Transverse colon (tissue), 4 donors: ENCODE measurements around the gene PRKAR1A.

Experiments
- EP300 ChIP-seq: sonication (generic); formaldehyde crosslinking; IDR thresholded peaks from one replicate; pipeline ENCODE4 v1.6.1; 2017; ENCODE audit warnings: antibody characterized with exemption, low read depth
- POLR2AphosphoS5 ChIP-seq, 3 donors: sonication (generic); formaldehyde crosslinking; IDR thresholded peaks; one replicate each; pipeline ENCODE4 v1.6.1; 2016; ENCODE audit warnings: antibody characterized with exemption in 3 of 3
- TF ChIP-seq, protein P1 (sequence below), 5 experiments: fragments of 200-600 bp in 3 of 5; fragments of 450-650 bp in 2 of 5; sonication (generic) in 3 of 5; IDR thresholded peaks; 1 replicate in 2 of 5; 2 replicates in 3 of 5; pipeline ENCODE4 v1.5.1; 2016 to 2017; ENCODE audit warnings: antibody characterized with exemption in 5 of 5, inconsistent platforms in 3 of 5, mild to moderate bottlenecking in 2 of 5, moderate library complexity in 1 of 5

DNA sequence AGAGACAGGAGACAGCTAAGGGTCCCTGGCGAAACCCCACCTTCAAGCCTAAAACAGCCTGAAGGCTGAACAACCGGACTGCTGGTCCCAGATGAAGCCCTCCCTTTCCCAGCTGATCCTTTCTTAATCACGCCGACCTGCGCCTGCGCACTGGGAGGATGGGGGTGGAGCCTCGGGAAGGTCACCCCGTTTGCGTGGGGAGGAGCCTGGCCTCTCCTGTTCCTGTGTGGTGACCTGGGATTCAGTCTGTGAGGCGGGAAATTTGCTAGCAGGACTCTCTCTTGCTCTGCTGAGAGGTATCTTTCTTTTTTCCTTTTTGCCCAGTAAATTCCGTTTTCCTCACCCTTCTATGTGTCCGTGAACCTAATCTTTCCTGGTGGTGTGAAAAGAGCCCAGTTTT, 79.4 kb downstream of the PRKAR1A start:
- TF ChIP-seq, protein P1, sequence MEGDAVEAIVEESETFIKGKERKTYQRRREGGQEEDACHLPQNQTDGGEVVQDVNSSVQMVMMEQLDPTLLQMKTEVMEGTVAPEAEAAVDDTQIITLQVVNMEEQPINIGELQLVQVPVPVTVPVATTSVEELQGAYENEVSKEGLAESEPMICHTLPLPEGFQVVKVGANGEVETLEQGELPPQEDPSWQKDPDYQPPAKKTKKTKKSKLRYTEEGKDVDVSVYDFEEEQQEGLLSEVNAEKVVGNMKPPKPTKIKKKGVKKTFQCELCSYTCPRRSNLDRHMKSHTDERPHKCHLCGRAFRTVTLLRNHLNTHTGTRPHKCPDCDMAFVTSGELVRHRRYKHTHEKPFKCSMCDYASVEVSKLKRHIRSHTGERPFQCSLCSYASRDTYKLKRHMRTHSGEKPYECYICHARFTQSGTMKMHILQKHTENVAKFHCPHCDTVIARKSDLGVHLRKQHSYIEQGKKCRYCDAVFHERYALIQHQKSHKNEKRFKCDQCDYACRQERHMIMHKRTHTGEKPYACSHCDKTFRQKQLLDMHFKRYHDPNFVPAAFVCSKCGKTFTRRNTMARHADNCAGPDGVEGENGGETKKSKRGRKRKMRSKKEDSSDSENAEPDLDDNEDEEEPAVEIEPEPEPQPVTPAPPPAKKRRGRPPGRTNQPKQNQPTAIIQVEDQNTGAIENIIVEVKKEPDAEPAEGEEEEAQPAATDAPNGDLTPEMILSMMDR (IDR thresholded peaks at IDR 0.05): no peak
- TF ChIP-seq POLR2AphosphoS5 (IDR thresholded peaks at IDR 0.05) (no peak), EP300 (no peak)
